DND-41 (cell line): ENCODE data around the gene STX2.

Source experiments
- ATAC-seq: fragments of 200-7000 bp; cut with Tn5 transposase; 3 replicates; pipeline ENCODE4 v1.9.1; 2021; ENCODE audit warnings: low read depth; ENCODE audit not compliant: insufficient read depth
- DNase-seq: peaks from one replicate; pipeline ENCODE4 v3.0.0-alpha.2; 2020
- H2AFZ ChIP-seq: 2 replicates; pipeline ENCODE4 v1.6.0; 2012; ENCODE audit warnings: low read depth, low read length
- H3K27ac ChIP-seq: 2 replicates; pipeline ENCODE4 v1.5.1; 2012; ENCODE audit warnings: low read length, inconsistent platforms
- H3K27me3 ChIP-seq: fragments of 200-600 bp; sonication (generic); 2 replicates; pipeline ENCODE4 v1.6.0; 2012; ENCODE audit warnings: low read length, mild to moderate bottlenecking, inconsistent platforms; ENCODE audit not compliant: insufficient read depth, poor library complexity
- H3K36me3 ChIP-seq: 2 replicates; pipeline ENCODE4 v1.5.1; 2012; ENCODE audit warnings: low read length, inconsistent platforms; ENCODE audit not compliant: insufficient read depth
- H3K4me1 ChIP-seq: 2 replicates; pipeline ENCODE4 v1.5.1; 2012; ENCODE audit warnings: mild to moderate bottlenecking, low read length; ENCODE audit not compliant: insufficient read depth
- H3K4me2 ChIP-seq: 2 replicates; pipeline ENCODE4 v1.6.0; 2012; ENCODE audit warnings: mild to moderate bottlenecking, moderate library complexity, low read length, inconsistent platforms; ENCODE audit not compliant: insufficient read depth
- H3K4me3 ChIP-seq, 2 experiments: fragments of 200-600 bp in 1 of 2; shearing (Covaris generic) in 1 of 2; 2 replicates each; pipeline ENCODE4 v1.5.1; 2012 to 2016; ENCODE audit warnings: inconsistent platforms in 2 of 2, low read length in 2 of 2, mild to moderate bottlenecking in 2 of 2, low read depth in 1 of 2, moderate library complexity in 1 of 2
- H3K79me2 ChIP-seq: 2 replicates; pipeline ENCODE4 v1.6.0; 2012; ENCODE audit warnings: low read length, inconsistent platforms; ENCODE audit not compliant: insufficient read depth
- H3K9ac ChIP-seq: 2 replicates; pipeline ENCODE4 v1.6.0; 2012; ENCODE audit warnings: low read depth, mild to moderate bottlenecking, inconsistent platforms, low read length, moderate library complexity
- H3K9me3 ChIP-seq: 2 replicates; pipeline ENCODE4 v1.5.1; 2012; ENCODE audit warnings: low read length, moderate library complexity, mild to moderate bottlenecking, inconsistent platforms; ENCODE audit not compliant: insufficient read depth, severe bottlenecking
- H4K20me1 ChIP-seq: 2 replicates; pipeline ENCODE4 v1.6.0; 2012; ENCODE audit warnings: low read length; ENCODE audit not compliant: insufficient read depth
- CTCF ChIP-seq: IDR thresholded peaks from 2 replicates; pipeline ENCODE4 v1.5.1; 2012; ENCODE audit warnings: borderline replicate concordance, low read length, moderate library complexity, mild to moderate bottlenecking; ENCODE audit not compliant: poor library complexity, severe bottlenecking; ENCODE audit errors: extremely low read depth
- EZH2 ChIP-seq: IDR thresholded peaks from 3 replicates; pipeline ENCODE4 v1.6.1; 2012; ENCODE audit warnings: borderline replicate concordance, low read depth, mild to moderate bottlenecking, moderate library complexity, low read length, inconsistent platforms; ENCODE audit not compliant: severe bottlenecking

The STX2 gene

GRCh38 chr12:130799051-130799450 lies 40.0 kb downstream of the STX2 start:
- no peak overlapping the region for H3K4me3 ChIP-seq
- H3K27me3 ChIP-seq = no peaks in the 10 kb centered on the region
- H3K9me3 ChIP-seq = no peaks in the 10 kb centered on the region
- H3K4me2 ChIP-seq = no peak overlapping the region
- no peak overlapping the region for H3K27ac ChIP-seq
- H2AFZ ChIP-seq = no peak overlapping the region
- no peak overlapping the region for H3K9ac ChIP-seq
- TF ChIP-seq EZH2 = no peak
- no peak for TF ChIP-seq CTCF
- peaks cover 92% of the 10 kb centered on the region for H3K36me3 ChIP-seq
- ATAC-seq (no peak), DNase-seq (no peak)
- H3K79me2 ChIP-seq = no peaks in the 10 kb centered on the region
- no peaks in the 10 kb centered on the region for H4K20me1 ChIP-seq
- no peaks in the 10 kb centered on the region for H3K4me1 ChIP-seq

GRCh38 chr12:130796985-130797686 lies 41.9 kb downstream of the STX2 start:
- peaks cover 82% of the 10 kb centered on the region for H3K36me3 ChIP-seq
- TF ChIP-seq EZH2 (no peak), CTCF (no peak)
- no peak overlapping the region for H2AFZ ChIP-seq
- no peak for DNase-seq
- H3K9me3 ChIP-seq = no peaks in the 10 kb centered on the region
- no peaks in the 10 kb centered on the region for H3K79me2 ChIP-seq
- H3K27ac ChIP-seq = no peak overlapping the region
- H3K9ac ChIP-seq = no peak overlapping the region
- H3K4me2 ChIP-seq = no peak overlapping the region
- H3K27me3 ChIP-seq = no peaks in the 10 kb centered on the region
- no peak overlapping the region for H3K4me3 ChIP-seq
- no peak for ATAC-seq
- H3K4me1 ChIP-seq = no peaks in the 10 kb centered on the region
- peaks cover 4% of the 10 kb centered on the region for H4K20me1 ChIP-seq

- TF ChIP-seq EZH2 (no peak), CTCF (no peak)
- H2AFZ ChIP-seq = no peak overlapping the region
- H4K20me1 ChIP-seq = peaks cover 4% of the 10 kb centered on the region
- no peaks in the 10 kb centered on the region for H3K9me3 ChIP-seq
- no peak for DNase-seq
- H3K4me2 ChIP-seq = no peak overlapping the region
- H3K4me3 ChIP-seq = no peak overlapping the region
- ATAC-seq = no peak
- no peak overlapping the region for H3K27ac ChIP-seq
- no peaks in the 10 kb centered on the region for H3K4me1 ChIP-seq
- no peak overlapping the region for H3K9ac ChIP-seq
- H3K27me3 ChIP-seq = no peaks in the 10 kb centered on the region
- H3K36me3 ChIP-seq = peaks cover 76% of the 10 kb centered on the region
- no peaks in the 10 kb centered on the region for H3K79me2 ChIP-seq
These were observed 43.1 kb downstream of the STX2 start for GRCh38 chr12:130795906-130796305.
